PC-3 (cell line): ENCODE measurements around the gene USP19. TPM values are rescaled to one million over a fixed set of nuclear protein-coding genes. Genes with fewer than 3 reads are reported as not detected.

Source experiments
- ATAC-seq: fragments of 200-7000 bp; cut with Tn5 transposase; 2 replicates; pipeline ENCODE4 v1.9.1; 2020; ENCODE audit warnings: mild to moderate bottlenecking, moderate library complexity
- BruUV-seq: library from RNA; stranded (reverse); fragments of 400-500 nt; replicated peaks from 2 replicates; lab custom pipeline; 2021; lab: Mats Ljungman, UMichigan
- CTCF ChIA-PET: fragments of 300-600 bp; sonication (Branson Sonifier 250); formaldehyde crosslinking; loops from one replicate; lab custom pipeline; 2022; ENCODE audit warnings: antibody characterized with exemption; lab: Charles Lee
- POLR2A ChIA-PET: fragments of 300-600 bp; sonication (Branson Sonifier 250); formaldehyde crosslinking; loops from one replicate; lab custom pipeline; 2022; ENCODE audit warnings: antibody characterized with exemption; ENCODE audit not compliant: unreplicated experiment; lab: Charles Lee
- DNase-seq: peaks from one replicate; pipeline ENCODE4 v3.0.0-alpha.2; 2015
- H2AFZ ChIP-seq: fragments of 300-600 bp; sonication (generic); 2 replicates; pipeline ENCODE4 v1.6.0; 2016; ENCODE audit warnings: antibody characterized with exemption, low read length
- H3F3A ChIP-seq: fragments of 300-600 bp; sonication (generic); one replicate; pipeline ENCODE4 v1.6.0; 2017; ENCODE audit warnings: antibody characterized with exemption, low read length, control low read depth, mild to moderate bottlenecking; ENCODE audit not compliant: unreplicated experiment
- H3K27ac ChIP-seq: fragments of 300-600 bp; sonication (generic); 2 replicates; pipeline ENCODE4 v1.5.1; 2016; ENCODE audit warnings: mild to moderate bottlenecking, low read length
- H3K27me3 ChIP-seq: fragments of 300-600 bp; sonication (generic); 2 replicates; pipeline ENCODE4 v1.6.1; 2016; ENCODE audit warnings: low read length, mixed read lengths
- H3K36me3 ChIP-seq: fragments of 300-600 bp; sonication (generic); 2 replicates; pipeline ENCODE4 v1.6.1; 2016; ENCODE audit warnings: low read depth, mixed run types, low read length, mixed read lengths
- H3K4me1 ChIP-seq: fragments of 300-600 bp; sonication (generic); 2 replicates; pipeline ENCODE4 v1.5.1; 2016; ENCODE audit warnings: low read length; ENCODE audit not compliant: insufficient read depth
- H3K4me2 ChIP-seq: fragments of 300-600 bp; sonication (generic); 2 replicates; pipeline ENCODE4 v1.6.0; 2016; ENCODE audit warnings: low read length
- H3K4me3 ChIP-seq: fragments of 300-600 bp; sonication (generic); 2 replicates; pipeline ENCODE4 v1.5.1; 2016; ENCODE audit warnings: mild to moderate bottlenecking, low read length, mixed read lengths
- H3K79me2 ChIP-seq: fragments of 300-600 bp; sonication (generic); 2 replicates; pipeline ENCODE4 v1.6.1; 2017; ENCODE audit warnings: low read length, mixed read lengths
- H3K9ac ChIP-seq: fragments of 300-600 bp; sonication (generic); 2 replicates; pipeline ENCODE4 v1.6.0; 2016; ENCODE audit warnings: mild to moderate bottlenecking, low read length
- H3K9me2 ChIP-seq: fragments of 300-600 bp; sonication (generic); replicated peaks from 2 replicates; pipeline ENCODE4 v1.6.1; 2016; ENCODE audit warnings: mixed run types, low read length, mixed read lengths
- H3K9me3 ChIP-seq: fragments of 300-600 bp; sonication (generic); 2 replicates; pipeline ENCODE4 v1.6.1; 2016; ENCODE audit warnings: low read length, mixed read lengths
- H4K20me1 ChIP-seq: fragments of 300-600 bp; sonication (generic); 2 replicates; pipeline ENCODE4 v1.6.1; 2016; ENCODE audit warnings: low read length, mixed read lengths
- CTCF ChIP-seq: fragments of 300-600 bp; sonication (generic); conservative IDR thresholded peaks from 2 replicates; pipeline ENCODE4 v1.5.1; 2017; ENCODE audit warnings: antibody characterized with exemption, low read depth, mild to moderate bottlenecking, low read length
- EZH2 ChIP-seq: fragments of 300-600 bp; sonication (generic); IDR thresholded peaks from one replicate; pipeline ENCODE4 v1.6.1; 2017; ENCODE audit warnings: antibody characterized with exemption, mild to moderate bottlenecking, low read length; ENCODE audit not compliant: unreplicated experiment
- EZH2phosphoT487 ChIP-seq: fragments of 300-600 bp; sonication (generic); IDR thresholded peaks from 2 replicates; pipeline ENCODE4 v1.6.1; 2018; ENCODE audit warnings: mild to moderate bottlenecking, antibody characterized with exemption, low read length, borderline replicate concordance
- intact Hi-C: fragments of 100-400 bp; cut with micrococcal nuclease; formaldehyde crosslinking; loops from 2 replicates; pipeline ENCODE4 v1.9.0; 2023
- total RNA-seq: library from RNA; depleted of rRNA; stranded (reverse); fragments of >200 nt; gene quantifications from 2 replicates; pipeline ENCODE4 v1.2.3, GENCODE V29; 2014

USP19 gene
- total RNA-seq, 1 experiment from 2014 or later: 84.4 TPM

DNA sequence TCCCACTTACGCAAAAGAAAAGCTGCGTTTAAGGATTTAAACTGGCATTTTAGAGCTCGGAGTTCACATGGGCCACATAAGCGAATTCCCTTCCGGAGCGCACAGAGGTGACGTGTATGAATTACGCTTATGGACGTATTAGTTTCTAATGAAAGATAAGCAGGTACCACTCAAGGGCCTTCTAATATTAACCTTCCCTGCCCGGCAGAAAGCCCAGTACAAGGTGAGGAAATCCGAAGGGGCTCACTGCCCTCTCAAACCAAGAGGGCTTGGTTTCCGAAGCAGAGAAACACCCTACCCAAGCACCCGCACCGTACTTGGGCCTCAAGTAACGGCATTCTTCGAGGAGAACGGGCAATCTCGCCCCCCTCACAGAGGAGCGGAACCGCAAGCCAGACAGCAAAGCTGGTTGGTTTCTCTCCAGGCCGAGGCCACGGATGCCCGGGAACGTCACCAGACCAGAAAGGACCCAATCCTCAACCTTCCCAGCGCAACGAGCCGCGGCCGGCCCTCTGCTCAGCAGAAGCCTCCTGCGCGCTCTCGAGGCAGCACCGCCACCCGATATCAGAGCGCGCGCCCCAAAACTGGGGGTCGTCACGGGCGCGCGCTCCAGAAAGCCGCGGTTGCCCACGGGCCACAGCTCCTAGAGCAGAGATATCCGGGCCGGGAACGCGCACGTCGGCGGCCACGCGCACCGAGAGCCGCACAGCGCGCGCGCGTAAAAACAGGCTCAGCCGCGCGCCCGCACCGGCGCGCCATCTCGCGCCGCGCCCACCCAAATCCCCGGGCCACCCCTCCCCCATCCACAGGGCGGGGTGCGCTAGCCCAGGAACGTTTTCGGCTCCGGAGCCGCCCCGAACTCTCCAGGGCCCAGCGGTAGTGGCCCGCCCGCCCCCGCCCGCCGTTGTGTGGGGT is 27.4 kb downstream of the USP19 start:
- ChIA-PET POLR2A (interaction anchor here (0.5 to 1.4 kb wide), 11 partner anchors 28 to 1430 kb away, joined by 3 to 18 read pairs (median 4); partner anchors contain the start of genes USP19 and WDR6), CTCF (interaction anchor here (0.5 to 1.4 kb wide), 9 partner anchors 12 to 500 kb away, joined by 3 to 15 read pairs (median 6); partner anchors contain the start of genes LAMB2 and NDUFAF3)
- TF ChIP-seq EZH2 (no peak), CTCF (no peak), EZH2phosphoT487 (no peak)
- Histone ChIP-seq H3K27ac (peak overlapping the region; percentile 80), H2AFZ (peak overlapping the region; percentile 77), H3K9ac (peak overlapping the region; percentile 87), H3F3A (no peaks in the 10 kb centered on the region), H3K9me2 (no peaks in the 10 kb centered on the region), H3K4me2 (peak overlapping the region; percentile 90), H4K20me1 (peaks cover 30% of the 10 kb centered on the region), H3K4me1 (peaks cover 13% of the 10 kb centered on the region), H3K9me3 (no peaks in the 10 kb centered on the region), H3K79me2 (peaks cover 52% of the 10 kb centered on the region), H3K27me3 (no peaks in the 10 kb centered on the region), H3K36me3 (peaks cover 26% of the 10 kb centered on the region), H3K4me3 (peak overlapping the region; percentile 90)
- BruUV-seq: TSS peak; percentile 96
- intact Hi-C loops: loop anchor here (1.0 to 5.0 kb wide), 2 partner anchors 71 to 319 kb away; partner anchors contain the start of genes NDUFAF3 and TCTA
- DNase-seq: peak; percentile 71
- ATAC-seq: peak; percentile 12

DNA sequence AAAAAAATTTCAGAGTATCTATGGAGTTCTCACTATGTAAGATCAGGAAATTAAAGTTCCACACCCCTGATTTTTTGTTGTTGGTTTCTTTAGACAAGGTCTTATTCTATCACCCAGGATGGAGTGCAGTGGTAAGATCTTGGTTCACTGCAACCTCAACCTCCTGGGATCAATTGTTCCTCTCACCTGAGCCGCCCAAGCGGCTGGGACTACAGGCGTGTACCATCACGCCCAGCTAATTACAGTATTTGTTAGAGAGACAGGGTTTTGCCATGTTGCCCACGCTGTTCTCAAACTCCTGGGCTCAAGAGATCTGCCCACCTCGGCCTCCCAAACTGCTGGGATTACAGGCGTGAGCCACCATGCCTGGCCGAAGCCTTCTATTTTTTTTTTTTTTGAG is 39.2 kb downstream of the USP19 start:
- ChIA-PET POLR2A (no interaction called here), CTCF (no interaction called here)
- Histone ChIP-seq H3F3A (no peaks in the 10 kb centered on the region), H3K4me1 (no peaks in the 10 kb centered on the region), H3K27ac (no peak overlapping the region), H3K36me3 (peaks cover 19% of the 10 kb centered on the region), H4K20me1 (peaks cover 8% of the 10 kb centered on the region; the same call in 1 of the 2 replicates), H3K9ac (no peak overlapping the region), H2AFZ (no peak overlapping the region), H3K4me2 (no peak overlapping the region), H3K4me3 (no peak overlapping the region), H3K9me2 (no peaks in the 10 kb centered on the region), H3K79me2 (peaks cover 90% of the 10 kb centered on the region), H3K9me3 (no peaks in the 10 kb centered on the region), H3K27me3 (no peaks in the 10 kb centered on the region)
- DNase-seq (no peak), ATAC-seq (no peak)
- TF ChIP-seq EZH2phosphoT487 (no peak), EZH2 (no peak), CTCF (no peak)
- no TSS peak for BruUV-seq
- intact Hi-C loops: no loop called here
